ENCODE data around the gene SETX. TPM values are rescaled to one million over a fixed set of nuclear protein-coding genes. Genes with fewer than 3 reads are reported as not detected.

The SETX gene
- total and polyA plus RNA-seq, 2 of the 13 experiments (the other 11 are each of a cell fraction or from before 2014, with no cell fraction given): 13.2 to 39.0 TPM

- Histone ChIP-seq H3K4me1 (ENCODE audit: insufficient read depth, low read length) (0 out of 2 replicates have a peak, but pooled peaks cover 5% of the 10 kb centered on the region), H2AFZ (ENCODE audit: low read length) (no peak overlapping the region), H3K9ac (ENCODE audit: insufficient read depth, low read depth, low read length) (no peak overlapping the region), H3K79me2 (ENCODE audit: insufficient read depth, low read length) (no peaks in the 10 kb centered on the region), H4K20me1 (ENCODE audit: insufficient read depth, low read length) (no peaks in the 10 kb centered on the region), H3K9me3 (ENCODE audit: low read length) (no peaks in the 10 kb centered on the region), H3K36me3 (replicated peaks in 1 of 2; ENCODE audit: control insufficient read depth in 1 of 2, insufficient read depth in 2 of 2, low read length in 2 of 2) (peaks cover 4 to 26% of the 10 kb centered on the region in 2 experiments; a peak in 4 of 5 replicates), H3K27ac (ENCODE audit: extremely low read length, insufficient read depth, low read length) (no peak overlapping the region), H3K27me3 (ENCODE audit: control insufficient read depth in 1 of 2, insufficient read depth in 2 of 2, low read length in 2 of 2) (no peaks in the 10 kb centered on the region; a peak in 1 of 5 replicates), H3K4me3 (replicated peaks in 1 of 3; ENCODE audit: insufficient read depth in 1 of 3, low read depth in 2 of 3, low read length in 3 of 3) (no peak overlapping the region), H3K4me2 (ENCODE audit: low read depth, low read length) (no peak overlapping the region)
- no peak for ATAC-seq
- intact Hi-C loops (cut with micrococcal nuclease; ENCODE audit: unreplicated experiment) (no loop called here), in situ Hi-C loops (cut with HindIII; ENCODE audit: extremely low pct_ligation_motif_present, low pct_unique_long_range_greater_than_20kb) (no loop called here)
- no peak for FAIRE-seq
- no TSS peak for BruUV-seq (replicated peaks)
- no peak for DNase-seq (ENCODE audit: low spot score)
- 90% methylated on average over 3 of the region's 3 CpGs for WGBS (ENCODE audit: low lambda C conversion rate)
- no peak for TF ChIP-seq HOXA3 (CRISPR knock-in tag; IDR thresholded peaks at IDR 0.05)
- no peak for TF ChIP-seq PBX3 (CRISPR knock-in tag; IDR thresholded peaks at IDR 0.05; ENCODE audit: borderline replicate concordance)
- no peak for TF ChIP-seq ZSCAN21 (CRISPR knock-in tag; IDR thresholded peaks at IDR 0.05; ENCODE audit: borderline replicate concordance)
- TF ChIP-seq ZNF34 (CRISPR knock-in tag; IDR thresholded peaks at IDR 0.05; ENCODE audit: borderline replicate concordance): no peak
- no peak for TF ChIP-seq THRA (CRISPR knock-in tag; IDR thresholded peaks at IDR 0.05; ENCODE audit: borderline replicate concordance)
- no peak for TF ChIP-seq ZNF414 (CRISPR knock-in tag; IDR thresholded peaks at IDR 0.05)
- TF ChIP-seq SOX6 (IDR thresholded peaks at IDR 0.05): no peak
- TF ChIP-seq SOX6 (CRISPR knock-in tag; IDR thresholded peaks at IDR 0.05): no peak
- no peak for TF ChIP-seq RXRA (CRISPR knock-in tag; IDR thresholded peaks at IDR 0.05)
- ChIA-PET POLR2A (no interaction called here), CTCF (ENCODE audit: low intra/inter-chr PET ratio, low total read pairs) (no interaction called here)
Measured at GRCh38 chr9:132260846-132261245, 93.9 kb downstream of the SETX start.
